MM.1S (cell line): ENCODE measurements around the gene BMP7.

Source experiments
- EZH2 ChIP-seq: fragments of 300-600 bp; sonication (generic); optimal IDR thresholded peaks from 2 replicates; pipeline ENCODE3; 2017; ENCODE audit warnings: low read depth, mild to moderate bottlenecking, antibody characterized with exemption, low read length, mixed read lengths
- TF ChIP-seq, protein P1 (sequence below): fragments of 300-600 bp; sonication (generic); IDR thresholded peaks from 2 replicates; pipeline ENCODE4 v1.5.1; 2016; ENCODE audit warnings: antibody characterized with exemption, low read length, mixed read lengths

DNA sequence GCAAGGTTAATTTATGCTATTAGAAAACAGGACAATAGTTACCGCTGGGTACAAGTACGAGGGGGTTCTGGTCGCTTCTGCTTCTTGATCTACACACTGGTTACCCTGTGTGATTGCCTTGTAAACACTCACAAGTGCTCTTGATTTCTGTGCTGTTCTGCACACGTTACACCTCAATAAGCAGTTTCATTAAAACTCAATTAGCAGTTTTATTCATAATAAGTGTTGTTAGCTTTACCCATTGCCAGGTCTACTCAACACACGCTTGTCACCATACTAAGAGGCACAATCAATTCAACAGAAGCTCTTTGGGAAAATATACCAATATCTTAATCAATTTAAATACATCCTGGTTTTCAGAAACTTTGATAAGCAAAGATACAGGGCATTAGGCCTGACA is 20.4 kb downstream of the BMP7 start:
- TF ChIP-seq, protein P1, sequence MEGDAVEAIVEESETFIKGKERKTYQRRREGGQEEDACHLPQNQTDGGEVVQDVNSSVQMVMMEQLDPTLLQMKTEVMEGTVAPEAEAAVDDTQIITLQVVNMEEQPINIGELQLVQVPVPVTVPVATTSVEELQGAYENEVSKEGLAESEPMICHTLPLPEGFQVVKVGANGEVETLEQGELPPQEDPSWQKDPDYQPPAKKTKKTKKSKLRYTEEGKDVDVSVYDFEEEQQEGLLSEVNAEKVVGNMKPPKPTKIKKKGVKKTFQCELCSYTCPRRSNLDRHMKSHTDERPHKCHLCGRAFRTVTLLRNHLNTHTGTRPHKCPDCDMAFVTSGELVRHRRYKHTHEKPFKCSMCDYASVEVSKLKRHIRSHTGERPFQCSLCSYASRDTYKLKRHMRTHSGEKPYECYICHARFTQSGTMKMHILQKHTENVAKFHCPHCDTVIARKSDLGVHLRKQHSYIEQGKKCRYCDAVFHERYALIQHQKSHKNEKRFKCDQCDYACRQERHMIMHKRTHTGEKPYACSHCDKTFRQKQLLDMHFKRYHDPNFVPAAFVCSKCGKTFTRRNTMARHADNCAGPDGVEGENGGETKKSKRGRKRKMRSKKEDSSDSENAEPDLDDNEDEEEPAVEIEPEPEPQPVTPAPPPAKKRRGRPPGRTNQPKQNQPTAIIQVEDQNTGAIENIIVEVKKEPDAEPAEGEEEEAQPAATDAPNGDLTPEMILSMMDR, result no peak
- TF ChIP-seq EZH2, result no peak
